HL-60/S4 (cell line): Measurements from ENCODE around the gene HSD17B8.

Source experiments
- in situ Hi-C: fragments of 300-500 bp; cut with MboI; formaldehyde crosslinking; loops from 2 replicates; pipeline ENCODE4 v1.14.3; 2022; ENCODE audit warnings: low sequenced_read_pairs

Gene HSD17B8

DNA sequence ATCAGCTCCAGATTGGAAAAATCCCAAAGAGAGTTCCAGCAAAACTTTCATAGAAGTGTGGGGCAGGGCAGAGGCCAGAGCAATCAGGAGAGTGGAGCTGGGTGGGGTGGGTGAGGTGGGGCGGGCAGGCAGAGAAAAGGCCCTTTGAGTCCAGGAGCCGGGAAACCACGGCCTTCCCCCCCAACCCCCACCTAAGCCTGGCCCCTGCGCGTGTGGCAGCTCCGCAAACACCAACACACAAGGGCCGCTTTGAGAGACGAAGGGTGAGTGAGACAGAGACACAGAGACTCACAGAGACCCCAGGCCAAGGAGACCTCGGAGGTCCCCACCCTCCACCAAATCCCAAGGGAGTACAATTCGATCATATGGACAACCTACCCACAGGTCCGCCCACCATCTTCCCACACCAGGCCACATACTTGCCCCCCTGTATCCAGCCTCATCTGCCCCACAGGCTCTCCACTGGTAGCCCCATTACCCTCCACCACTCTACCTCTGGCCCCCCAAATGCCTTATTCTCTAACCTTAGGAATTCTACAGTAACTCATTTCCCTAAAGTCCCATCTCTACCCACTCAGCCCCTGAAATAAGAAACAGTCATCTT lies 13.8 kb upstream of the HSD17B8 start:
- in situ Hi-C loops, result no loop called here

DNA sequence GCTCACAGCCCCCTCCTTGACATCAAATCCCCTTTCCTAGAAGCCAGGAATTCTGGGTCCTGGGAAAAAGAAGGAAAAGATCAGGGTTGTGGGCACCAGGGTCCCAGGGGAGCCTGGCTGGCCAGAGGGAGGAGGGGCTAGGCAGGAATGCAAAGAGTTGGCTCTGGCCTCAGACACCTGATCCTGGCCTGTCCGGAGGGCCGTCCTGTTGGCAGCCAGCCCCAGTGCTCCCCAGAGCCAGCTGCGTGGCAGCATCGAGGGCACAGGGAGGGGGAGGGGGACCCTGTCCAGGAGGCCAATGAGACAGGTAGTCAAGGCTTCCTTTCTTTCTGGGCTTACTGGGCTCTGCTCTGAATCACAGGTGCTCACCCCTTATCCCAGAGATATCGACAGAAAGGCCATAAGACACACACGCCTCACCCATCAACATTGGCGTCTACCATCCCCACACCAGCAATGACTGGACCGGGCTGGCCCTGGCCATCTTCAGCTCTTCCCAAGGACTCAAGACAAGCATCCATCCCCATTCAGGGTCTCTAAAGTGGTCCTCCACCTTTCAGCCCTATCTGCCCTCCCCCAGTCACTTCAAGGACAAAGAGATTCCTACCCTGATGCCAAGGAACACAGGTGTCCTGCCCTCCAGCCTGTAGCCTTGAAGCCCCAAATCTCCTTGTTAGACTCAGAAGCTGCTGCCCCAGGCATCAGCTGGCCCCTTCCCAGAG lies 12.9 kb upstream of the HSD17B8 start:
- in situ Hi-C loops, result no loop called here

DNA sequence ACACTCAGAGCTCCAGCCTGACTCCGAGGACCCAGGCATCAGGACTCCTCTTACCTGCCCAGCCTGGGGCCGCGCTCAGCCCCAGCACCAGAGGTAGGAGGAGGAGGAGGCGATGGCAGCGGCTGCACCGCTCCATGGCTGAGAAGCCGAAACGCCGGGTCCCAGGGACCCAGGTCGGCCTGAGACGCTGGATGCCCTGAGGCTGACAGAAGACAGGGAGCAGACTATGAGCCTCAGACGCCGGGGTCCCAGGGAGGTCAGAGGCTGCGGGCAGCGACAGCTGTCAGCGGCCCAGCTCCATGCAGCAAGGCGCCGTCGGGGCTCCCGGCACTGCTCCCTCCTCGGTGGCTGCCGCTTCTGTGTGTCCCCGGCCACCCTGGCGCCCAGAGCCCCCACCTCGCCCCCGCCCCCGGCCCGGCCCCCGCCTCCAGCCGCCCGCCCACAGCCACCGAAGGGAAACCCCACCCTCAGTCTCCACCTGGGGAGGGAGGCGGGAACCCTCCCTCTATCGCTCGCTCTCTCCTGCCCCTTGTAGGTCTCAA lies 12.3 kb upstream of the HSD17B8 start, which contains the start of gene COL11A2:
Gene COL11A2, minus strand, starts transcription at position 363 of the 542 bp plus-strand sequence. Its CDS starts 227 bp downstream, at position 136.
- in situ Hi-C loops, result no loop called here

DNA sequence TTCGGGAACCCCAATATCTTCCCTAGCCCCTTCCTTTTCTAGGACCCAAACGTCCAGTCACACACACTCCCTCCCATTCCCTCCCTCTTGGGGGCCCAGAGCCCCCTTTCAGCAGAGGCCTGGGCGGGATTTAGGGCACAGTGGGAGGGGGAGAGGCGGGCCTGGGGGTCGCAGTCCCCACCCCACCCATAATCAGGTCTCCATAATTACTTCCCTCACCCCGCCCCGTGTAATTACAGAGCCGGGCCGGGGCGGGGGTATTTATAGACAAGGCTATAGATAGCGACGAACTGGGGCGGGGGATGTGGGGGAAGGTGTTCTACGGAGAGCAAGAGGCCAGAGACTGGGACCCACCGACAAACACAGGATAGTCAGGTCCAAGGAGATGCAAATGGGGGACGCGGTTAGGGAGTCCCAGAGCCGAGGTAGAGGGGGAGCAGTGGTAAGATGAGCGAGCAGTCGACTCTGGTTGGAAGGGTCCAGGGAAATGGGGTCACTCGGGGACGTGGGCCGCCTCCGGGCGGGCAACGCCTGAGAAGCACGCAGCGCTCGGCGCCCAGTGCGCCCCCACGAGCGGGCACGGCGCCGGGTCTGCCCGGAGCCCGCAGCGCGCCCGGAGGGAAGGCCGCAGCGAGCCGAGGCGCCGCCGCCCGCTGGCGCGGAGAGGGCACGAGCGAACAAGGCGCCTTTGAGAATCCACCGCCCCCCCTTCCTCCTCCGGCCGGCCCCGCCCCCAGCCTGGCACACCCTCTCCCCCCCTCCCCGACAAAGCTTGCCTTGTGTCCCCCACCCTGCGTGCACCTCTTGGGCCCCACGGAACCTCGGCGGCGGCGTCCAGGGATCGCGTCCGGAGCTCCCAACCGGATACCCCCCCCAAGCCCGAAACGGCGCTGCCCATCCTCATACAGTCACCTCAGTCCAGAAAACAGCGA lies 11.5 kb upstream of the HSD17B8 start:
- in situ Hi-C loops, result no loop called here

DNA sequence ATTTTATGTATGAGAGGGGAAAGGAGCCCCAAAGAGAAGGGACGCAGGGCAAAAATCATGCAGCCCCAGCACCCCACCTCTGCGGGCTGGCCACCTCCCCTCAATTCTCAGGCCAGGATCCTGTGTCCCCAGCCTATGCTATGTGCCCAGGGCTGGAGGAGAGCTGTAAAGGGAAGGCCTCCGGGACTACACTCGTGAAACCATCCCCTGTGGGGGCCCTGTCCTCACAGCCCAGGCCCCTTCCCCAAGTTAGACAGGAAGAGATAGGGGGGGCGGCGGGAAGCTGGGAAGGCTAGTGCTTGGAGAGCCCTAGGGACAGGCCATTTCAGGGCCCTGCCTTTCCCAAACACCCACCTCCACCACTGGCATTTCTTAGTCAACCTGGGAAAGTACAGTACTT lies 10.8 kb upstream of the HSD17B8 start:
- in situ Hi-C loops, result no loop called here

DNA sequence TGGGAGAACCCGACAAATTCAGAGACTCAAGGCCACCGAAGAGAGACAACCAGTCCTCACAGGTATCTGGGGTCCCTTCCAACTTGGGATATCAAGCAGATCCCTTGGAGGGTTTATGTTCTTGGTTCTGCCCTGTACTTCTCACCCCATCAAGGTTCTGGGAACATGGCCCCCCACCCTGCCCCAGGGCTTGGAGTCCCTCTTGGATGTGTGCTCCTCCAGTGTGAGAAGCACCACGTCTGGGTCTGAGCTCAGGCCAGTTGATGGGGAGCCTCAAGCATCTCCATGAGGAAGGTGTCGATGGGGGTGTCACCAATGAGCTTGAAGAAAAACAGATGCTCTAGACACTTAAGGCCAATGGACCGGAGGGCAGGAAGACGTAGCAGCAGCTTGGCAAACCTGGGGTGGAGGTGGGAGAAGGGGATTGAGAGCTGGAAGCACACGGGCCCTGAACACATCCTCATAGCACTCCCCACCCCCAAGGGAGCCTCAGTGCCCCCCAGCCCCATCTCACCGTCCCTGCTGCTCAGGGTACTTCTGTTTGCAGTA lies 9.9 kb upstream of the HSD17B8 start:
- in situ Hi-C loops, result no loop called here

DNA sequence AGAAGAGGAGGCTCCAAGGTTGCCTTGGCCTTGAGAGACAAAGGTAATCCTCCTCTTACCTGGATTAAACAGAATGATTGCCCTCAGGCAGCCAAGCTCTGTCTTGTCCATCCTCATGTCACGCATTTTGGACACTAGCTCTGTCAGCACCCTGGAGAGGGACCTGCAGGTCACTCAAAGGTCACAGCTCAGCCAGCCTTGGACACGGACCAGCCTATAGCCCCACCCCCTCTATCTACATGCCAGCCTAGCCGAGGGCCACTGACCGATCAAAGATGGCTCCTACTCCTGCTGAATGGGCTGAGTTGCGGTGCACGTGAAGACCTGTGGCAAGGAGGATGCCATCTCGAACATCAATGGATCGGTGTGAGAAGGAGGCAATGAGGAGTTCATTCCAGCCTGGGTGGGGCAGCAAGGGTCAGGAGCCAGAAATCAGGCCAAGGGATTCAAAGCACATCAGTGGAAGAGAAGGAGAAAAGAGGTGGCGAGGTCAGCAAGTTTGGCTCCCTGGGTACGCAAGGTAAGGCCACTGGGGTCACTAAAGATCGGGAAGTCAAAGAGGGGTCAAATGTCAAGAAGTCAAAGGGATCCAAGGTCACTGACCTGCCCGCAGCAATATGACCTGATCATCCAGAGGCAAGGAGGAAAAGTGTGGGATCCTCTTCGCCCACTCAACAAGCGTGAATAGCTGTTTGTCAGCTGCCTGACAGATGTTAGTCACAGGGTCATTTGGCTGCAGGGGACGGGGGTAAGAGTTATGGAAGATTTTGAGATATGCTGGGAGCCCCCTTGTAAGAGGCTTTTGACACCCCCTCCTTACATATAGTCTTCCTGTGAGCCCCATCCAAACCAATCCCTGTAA lies 8.9 kb upstream of the HSD17B8 start:
- in situ Hi-C loops, result no loop called here

DNA sequence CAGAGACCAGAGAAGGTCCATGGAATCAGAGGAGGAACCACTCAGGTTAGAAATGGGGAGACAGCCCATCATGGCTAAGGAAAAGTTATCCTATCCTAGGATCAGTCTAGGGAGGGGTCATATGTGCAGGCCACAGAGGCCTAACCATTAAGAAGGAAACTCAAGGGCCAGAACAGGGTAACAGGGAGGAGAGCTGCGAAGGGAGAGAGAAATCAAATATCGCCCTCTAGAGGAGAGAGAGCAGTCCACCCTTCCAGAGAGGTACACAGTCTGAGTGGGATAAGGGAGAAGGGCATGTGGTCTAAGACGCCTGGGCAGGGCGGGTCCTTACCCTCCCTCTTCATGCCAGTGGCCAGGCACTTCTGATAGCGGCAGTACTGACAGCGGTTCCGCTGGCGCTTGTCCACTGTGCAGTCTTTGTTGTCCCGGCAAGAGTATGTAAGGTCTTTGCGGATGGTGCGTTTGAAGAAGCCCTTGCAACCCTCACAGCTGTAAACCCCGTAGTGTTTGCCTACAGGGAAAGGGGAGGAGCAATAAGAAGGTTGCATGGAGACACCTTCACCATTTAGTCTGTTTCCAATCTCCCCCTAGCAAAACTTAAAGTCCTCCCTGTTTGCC lies 6.9 kb upstream of the HSD17B8 start:
- in situ Hi-C loops, result no loop called here

DNA sequence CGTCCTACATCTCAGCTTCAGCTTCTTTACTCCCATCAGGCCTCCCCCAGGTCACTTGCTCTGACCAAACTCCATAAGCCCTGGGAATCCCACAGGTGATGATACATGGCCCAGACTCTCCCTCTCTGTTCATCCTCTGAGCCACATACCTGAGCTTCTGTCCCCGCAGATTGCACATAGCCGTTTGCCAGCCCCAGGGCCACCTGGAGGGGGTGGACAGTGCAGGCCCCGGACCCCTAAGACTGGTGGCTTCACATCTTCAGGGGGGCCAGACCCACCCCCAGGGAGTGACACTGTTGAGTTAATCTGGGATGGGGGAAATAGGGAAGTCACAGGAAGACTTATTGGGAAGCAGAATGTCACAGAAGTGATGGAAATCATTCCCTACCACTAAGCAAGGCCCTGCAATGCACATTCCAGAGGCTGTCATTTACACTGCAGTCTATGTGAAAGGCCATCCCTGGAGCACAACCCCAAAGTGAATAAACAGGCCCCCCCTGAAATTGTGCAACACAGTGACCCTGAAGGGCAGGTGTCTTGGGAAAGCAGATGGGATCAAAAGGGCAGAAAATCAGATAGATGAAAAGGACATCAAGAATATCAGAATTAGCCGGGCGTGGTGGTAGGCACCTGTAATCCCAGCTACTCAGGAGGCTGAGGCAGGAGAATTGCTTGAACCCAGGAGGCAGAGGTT lies 6.1 kb upstream of the HSD17B8 start:
- in situ Hi-C loops, result no loop called here

DNA sequence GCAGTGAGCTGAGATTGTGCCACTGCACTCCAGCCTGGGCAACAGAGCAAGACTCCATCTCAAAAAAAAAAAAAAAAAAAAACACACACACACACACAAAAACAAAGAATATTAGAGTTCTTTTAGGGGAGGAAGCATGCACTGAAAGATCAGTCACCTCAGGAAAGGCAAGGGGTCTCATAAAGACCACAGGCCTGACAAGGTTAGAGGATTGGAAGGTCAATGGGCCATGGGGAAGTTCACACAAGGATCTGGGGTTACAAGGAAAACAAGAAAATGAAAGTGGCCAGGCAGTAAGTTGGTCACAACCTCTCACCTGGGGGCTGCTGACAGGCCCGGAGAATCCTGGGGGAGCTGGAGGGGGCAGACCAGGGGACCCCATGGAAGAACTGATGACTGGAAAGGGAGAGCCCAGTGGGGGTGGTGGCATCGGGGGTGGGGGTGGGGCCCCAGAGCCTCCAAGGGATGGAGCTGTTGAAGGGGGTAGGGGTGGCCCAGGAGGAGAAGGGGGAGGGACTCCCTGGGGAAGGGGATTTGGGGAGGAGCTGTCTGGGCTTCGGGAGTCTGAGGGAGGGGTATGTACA lies 5.5 kb upstream of the HSD17B8 start:
- in situ Hi-C loops, result no loop called here

DNA sequence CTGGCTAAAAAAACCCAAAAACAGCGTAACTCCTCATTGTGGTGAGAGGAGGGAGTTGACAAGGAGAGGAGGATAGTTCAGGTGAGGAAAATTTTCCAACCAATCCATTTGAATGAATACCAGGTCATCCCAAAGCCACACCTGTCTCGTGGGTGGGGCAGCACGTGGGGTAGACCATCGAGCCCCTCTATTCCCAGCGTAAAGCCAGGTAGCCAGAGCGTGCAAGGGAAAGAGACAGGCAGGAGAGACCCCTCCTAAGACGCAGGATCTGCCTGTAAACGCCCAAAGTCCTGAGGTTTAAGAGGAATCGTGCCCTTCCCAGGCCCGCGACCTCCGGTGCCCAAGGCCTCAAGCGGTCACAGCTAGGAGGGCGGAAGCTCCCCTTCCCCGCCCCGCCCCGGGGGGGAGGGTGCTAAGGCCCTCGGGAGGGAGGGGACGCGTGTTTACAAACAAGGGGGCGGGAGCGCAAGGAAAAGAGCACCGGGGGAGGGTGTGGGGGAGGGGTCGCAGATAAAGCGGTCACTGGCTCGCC lies 4.7 kb upstream of the HSD17B8 start:
- in situ Hi-C loops, result no loop called here

DNA sequence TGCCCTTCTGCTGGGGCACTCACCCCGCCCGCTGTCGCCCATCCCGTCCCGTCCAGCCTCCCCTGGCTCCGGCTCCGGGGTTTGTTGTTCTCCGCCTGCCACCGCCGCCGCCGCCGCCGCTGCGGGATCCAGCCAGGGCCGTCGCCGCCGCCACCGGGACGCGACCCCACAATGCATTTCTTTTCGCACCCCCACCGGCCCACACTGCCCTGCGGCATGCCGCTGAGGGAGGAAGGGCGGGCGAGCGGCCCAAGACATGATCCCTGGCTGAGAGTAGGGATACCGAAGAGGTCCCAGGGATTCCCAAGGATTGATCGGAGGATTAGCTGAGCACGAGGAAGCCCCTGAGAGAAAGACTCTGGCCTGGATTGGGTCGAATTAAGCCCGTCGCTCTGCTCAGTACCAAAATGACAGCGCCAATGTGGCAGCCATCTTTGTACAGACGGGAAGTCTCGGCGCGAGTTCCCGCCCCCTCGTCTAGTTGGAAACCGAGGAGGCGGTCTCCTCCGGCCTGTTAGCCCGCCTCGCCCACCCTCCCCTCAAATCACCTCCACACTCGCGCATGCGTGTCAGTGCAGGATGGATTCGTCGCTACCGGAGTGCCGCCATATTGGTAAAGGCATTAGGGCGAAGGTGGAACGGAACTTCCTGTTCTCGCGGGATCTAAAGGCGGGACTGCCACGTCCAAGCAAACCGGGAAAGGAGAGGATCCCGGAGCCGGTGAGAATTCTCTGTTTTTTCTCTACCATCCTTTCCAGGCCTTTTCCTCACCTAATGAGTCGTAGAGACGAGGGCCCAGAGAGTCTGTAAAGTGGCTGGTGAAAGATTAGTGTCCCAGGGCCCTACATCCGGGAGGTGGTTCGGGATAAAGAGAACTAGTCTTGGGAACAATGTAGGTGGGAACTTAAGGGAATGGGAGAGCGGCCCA lies 4.0 kb upstream of the HSD17B8 start, which contains the start of the genes RXRB and SLC39A7:
Gene RXRB, minus strand, starts transcription at position 447 of the 928 bp plus-strand sequence. Its CDS starts 189 bp downstream, at position 258.
Gene SLC39A7, plus strand, starts transcription at position 649 of the 928 bp plus-strand sequence. CDS start 379 bp downstream, outside the sequence.
- in situ Hi-C loops, result no loop called here

DNA sequence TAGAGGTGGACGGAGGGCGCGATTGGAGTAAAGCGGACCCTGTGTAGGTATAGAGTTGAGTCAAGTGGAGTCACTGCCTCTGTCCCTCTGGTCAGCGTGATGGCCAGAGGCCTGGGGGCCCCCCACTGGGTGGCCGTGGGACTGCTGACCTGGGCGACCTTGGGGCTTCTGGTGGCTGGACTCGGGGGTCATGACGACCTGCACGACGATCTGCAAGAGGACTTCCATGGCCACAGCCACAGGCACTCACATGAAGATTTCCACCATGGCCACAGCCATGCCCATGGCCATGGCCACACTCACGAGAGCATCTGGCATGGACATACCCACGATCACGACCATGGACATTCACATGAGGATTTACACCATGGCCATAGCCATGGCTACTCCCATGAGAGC lies 3.3 kb upstream of the HSD17B8 start:
- in situ Hi-C loops, result no loop called here

DNA sequence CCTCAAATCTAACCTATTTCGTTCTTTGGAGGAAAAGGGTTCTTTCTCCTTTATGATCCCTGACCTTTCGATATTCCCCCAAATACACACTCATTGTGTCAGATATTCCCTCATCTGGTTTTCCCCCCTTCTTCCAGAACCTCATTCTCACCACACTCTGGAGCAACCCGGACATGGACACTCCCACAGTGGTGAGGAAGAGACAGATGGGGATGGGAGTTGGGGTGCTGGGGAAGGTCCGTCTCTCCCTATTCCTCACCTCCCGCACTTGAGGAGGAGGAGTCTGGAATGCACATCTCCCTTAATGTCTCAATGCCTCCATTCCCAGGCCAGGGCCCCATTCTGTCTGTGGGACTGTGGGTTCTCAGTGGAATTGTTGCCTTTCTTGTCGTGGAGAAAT lies 2.5 kb upstream of the HSD17B8 start:
- in situ Hi-C loops, result no loop called here

DNA sequence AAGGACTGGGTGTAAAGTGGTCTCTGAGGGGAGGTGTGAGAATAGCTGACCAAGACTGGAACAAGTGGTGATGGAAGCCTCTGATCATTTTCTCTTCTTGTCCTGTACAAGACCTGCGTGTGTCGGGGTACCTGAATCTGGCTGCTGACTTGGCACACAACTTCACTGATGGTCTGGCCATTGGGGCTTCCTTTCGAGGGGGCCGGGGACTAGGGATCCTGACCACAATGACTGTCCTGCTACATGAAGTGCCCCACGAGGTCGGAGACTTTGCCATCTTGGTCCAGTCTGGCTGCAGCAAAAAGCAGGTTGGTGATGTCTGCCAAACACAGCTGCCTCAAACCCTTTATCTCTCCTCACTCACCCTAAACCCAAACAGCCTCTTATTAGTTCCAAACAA lies 1.7 kb upstream of the HSD17B8 start:
- in situ Hi-C loops, result no loop called here

DNA sequence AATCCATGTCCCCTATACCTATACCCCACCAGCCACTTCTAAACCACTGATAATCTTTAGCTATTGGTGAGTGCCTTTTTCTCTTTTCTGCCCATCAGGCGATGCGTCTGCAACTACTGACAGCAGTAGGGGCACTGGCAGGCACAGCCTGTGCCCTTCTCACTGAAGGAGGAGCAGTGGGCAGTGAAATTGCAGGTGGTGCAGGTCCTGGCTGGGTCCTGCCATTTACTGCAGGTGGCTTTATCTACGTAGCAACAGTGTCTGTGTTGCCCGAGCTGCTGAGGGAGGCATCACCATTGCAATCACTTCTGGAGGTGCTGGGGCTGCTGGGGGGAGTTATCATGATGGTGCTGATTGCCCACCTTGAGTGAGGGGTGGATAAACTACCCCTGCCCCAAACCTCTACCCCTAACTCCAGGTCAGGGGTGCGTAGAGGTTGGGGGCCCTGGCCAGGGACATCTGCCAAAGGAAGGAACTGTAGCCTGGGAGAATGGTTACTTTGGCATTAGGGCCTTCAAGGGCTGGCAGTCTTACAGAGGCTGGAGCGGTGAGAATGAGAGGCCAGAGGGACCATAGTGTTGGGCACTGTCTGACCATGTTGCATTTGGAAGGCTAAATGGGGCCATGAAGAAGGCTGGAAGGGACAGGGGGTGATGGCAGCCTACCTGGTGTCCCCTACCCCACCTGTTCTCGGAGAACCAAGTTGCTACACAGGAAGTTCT lies 851 bp upstream of the HSD17B8 start:
- in situ Hi-C loops, result no loop called here

DNA sequence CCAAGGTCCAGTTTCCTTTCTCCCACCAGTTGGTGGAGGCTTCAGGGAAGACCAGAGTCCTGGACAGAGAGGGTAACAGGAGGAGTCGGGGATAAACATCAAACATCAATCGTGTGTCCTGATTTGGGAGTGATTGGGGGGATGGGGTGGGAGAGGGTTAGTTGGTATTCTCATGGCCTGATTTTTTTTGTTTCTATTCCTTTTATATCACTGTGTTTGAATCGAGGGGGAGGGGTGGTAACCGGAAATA lies 365 bp upstream of the HSD17B8 start:
- in situ Hi-C loops, result no loop called here
